ENCODE results near the gene TNS4. TPM values are rescaled to one million over a fixed set of nuclear protein-coding genes. Genes with fewer than 3 reads are reported as not detected.
A peak's percentile ranks its signal among the peaks of the same experiment; 100 is the strongest.

The TNS4 gene
- total and polyA plus RNA-seq, 2 donors (not counting 1 experiment from before 2014, with no cell fraction given): not detected

DNA sequence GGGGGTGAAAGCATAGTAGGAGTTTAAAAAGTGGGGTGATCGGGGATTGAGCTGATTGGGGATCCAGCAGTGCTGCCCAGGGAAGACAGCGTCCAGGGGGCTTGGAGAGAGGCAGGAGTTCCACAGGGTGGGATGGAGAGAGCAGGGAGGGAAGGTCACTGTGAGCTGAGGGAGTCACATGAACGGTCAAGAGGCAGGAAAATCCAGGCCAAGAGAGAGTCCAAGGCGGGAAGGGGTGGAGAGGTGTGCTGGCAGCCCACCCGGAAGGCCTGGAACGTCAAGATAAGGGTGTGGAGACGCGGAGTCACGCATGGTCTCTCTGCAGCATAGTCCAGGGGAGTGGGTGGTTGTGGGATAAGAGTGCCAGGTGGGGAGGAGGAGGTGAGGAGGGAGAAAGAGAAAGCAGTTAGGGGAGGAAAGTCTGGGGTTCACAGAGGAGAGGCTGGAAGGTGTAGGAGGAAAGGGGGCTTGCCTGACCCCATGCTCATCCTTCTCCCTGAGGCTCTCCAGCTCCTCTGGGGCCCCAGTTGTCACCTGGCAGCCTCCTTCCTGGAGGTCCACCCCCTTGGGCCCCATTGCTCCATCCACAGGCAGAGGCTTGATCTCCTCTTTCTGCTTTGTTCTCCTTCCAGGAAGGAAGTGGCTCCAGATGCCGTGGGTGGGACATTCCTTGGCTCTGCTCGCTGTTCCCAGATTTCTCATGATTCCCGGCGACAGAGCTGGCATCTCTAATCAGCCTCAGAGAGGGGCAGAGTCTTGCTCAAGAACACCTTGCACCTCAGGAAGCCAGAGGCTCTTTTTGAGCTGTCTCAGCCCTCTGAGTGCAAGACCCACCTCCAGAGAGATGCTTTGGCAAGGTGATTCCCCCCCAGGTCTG is 35.1 kb upstream of the TNS4 start:
- Mint-ChIP-seq H3K4me3 (no peak overlapping the region), H3K9me3 (ENCODE audit: insufficient read depth) (no peaks in the 10 kb centered on the region), H3K27me3 (no peaks in the 10 kb centered on the region), H3K27ac (peak overlapping the region; percentile 78), H3K4me1 (peaks cover 78% of the 10 kb centered on the region)
- Histone ChIP-seq H3K4me1 (ENCODE audit: control insufficient read depth in 2 of 2, insufficient read depth in 2 of 2, low read length in 2 of 2) (peaks cover 47 to 77% of the 10 kb centered on the region in 2 donors), H4K20me1 (ENCODE audit: control insufficient read depth, insufficient read depth, low read length, poor library complexity, severe bottlenecking) (no peaks in the 10 kb centered on the region), H3K79me2 (ENCODE audit: control insufficient read depth, insufficient read depth, low read length) (no peaks in the 10 kb centered on the region), H3K4me2 (replicated peaks; ENCODE audit: low read depth, low read length, poor library complexity, severe bottlenecking) (no peak overlapping the region), H3K27ac (ENCODE audit: low read length in 2 of 2) (no peak overlapping the region), H3K9me3 (ENCODE audit: control extremely low read depth in 1 of 3, control insufficient read depth in 2 of 3, insufficient read depth in 1 of 3, low read length in 2 of 3) (no peaks in the 10 kb centered on the region), H2AFZ (ENCODE audit: insufficient read depth, low read depth, low read length, poor library complexity, severe bottlenecking) (no peak overlapping the region), H3K4me3 (ENCODE audit: control extremely low read depth in 1 of 5, extremely low read depth in 1 of 5, insufficient read depth in 1 of 5, low read depth in 2 of 5, low read length in 4 of 5) (no peak overlapping the region), H3K27me3 (replicated peaks in 1 of 4; ENCODE audit: control extremely low read depth in 1 of 4, control insufficient read depth in 3 of 4, insufficient read depth in 4 of 4, low read length in 3 of 4) (no peaks in the 10 kb centered on the region), H3K36me3 (replicated peaks in 1 of 2; ENCODE audit: control extremely low read depth in 1 of 2, control insufficient read depth in 1 of 2, extremely low read depth in 1 of 2, insufficient read depth in 2 of 2, low read length in 1 of 2) (no peaks in the 10 kb centered on the region), H3K9ac (ENCODE audit: low read length) (no peak overlapping the region)
- intact Hi-C loops (cut with micrococcal nuclease): no loop called here
- WGBS (ENCODE audit: insufficient coverage): 80% methylated on average over 13 of the region's 13 CpGs
- ChIA-PET CTCF (interaction anchor here (0.9 to 15.0 kb wide), 9 partner anchors 12 to 175 kb away, joined by 3 to 329 read pairs (median 4); partner anchors contain the start of genes GJD3, SMARCE1 and TOP2A), POLR2A (interaction anchor here (1.0 kb wide), 1 partner anchor 79 kb away, joined by 3 read pairs; no protein-coding TSS in a partner anchor)
- ATAC-seq (ENCODE audit: low read depth): no peak
- TF ChIP-seq, protein P1, sequence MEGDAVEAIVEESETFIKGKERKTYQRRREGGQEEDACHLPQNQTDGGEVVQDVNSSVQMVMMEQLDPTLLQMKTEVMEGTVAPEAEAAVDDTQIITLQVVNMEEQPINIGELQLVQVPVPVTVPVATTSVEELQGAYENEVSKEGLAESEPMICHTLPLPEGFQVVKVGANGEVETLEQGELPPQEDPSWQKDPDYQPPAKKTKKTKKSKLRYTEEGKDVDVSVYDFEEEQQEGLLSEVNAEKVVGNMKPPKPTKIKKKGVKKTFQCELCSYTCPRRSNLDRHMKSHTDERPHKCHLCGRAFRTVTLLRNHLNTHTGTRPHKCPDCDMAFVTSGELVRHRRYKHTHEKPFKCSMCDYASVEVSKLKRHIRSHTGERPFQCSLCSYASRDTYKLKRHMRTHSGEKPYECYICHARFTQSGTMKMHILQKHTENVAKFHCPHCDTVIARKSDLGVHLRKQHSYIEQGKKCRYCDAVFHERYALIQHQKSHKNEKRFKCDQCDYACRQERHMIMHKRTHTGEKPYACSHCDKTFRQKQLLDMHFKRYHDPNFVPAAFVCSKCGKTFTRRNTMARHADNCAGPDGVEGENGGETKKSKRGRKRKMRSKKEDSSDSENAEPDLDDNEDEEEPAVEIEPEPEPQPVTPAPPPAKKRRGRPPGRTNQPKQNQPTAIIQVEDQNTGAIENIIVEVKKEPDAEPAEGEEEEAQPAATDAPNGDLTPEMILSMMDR (IDR thresholded peaks at IDR 0.05): no peak
- no peak for TF ChIP-seq EZH2 (IDR thresholded peaks at IDR 0.05; ENCODE audit: borderline replicate concordance, insufficient read depth, low read depth, low read length, poor library complexity, severe bottlenecking)
- no peak for DNase-seq

DNA sequence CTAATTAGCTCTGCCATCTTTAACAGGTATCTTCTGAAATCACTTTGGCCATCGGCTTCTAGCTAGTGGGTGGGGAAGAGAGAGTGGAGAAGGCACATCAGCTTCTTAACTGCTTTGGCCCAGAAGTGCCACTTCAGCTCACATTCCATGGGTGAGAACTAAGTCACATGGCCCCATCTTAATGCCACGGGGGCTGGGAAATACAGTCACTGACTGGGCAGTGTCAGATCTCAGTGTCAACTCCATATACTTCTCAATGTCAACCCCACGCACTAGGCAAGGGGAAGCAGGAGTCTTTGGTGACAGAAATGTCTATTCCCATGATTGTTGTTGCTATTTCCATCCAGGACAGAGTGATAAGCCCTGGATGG is 34.5 kb upstream of the TNS4 start:
- Histone ChIP-seq H3K9ac (ENCODE audit: low read length) (no peak overlapping the region), H3K36me3 (replicated peaks in 1 of 2; ENCODE audit: control extremely low read depth in 1 of 2, control insufficient read depth in 1 of 2, extremely low read depth in 1 of 2, insufficient read depth in 2 of 2, low read length in 1 of 2) (no peaks in the 10 kb centered on the region), H3K79me2 (ENCODE audit: control insufficient read depth, insufficient read depth, low read length) (no peaks in the 10 kb centered on the region), H3K27ac (ENCODE audit: low read length in 2 of 2) (no peak overlapping the region), H4K20me1 (ENCODE audit: control insufficient read depth, insufficient read depth, low read length, poor library complexity, severe bottlenecking) (no peaks in the 10 kb centered on the region), H3K4me3 (ENCODE audit: control extremely low read depth in 1 of 5, extremely low read depth in 1 of 5, insufficient read depth in 1 of 5, low read depth in 2 of 5, low read length in 4 of 5) (no peak overlapping the region), H3K9me3 (ENCODE audit: control extremely low read depth in 1 of 3, control insufficient read depth in 2 of 3, insufficient read depth in 1 of 3, low read length in 2 of 3) (no peaks in the 10 kb centered on the region), H2AFZ (ENCODE audit: insufficient read depth, low read depth, low read length, poor library complexity, severe bottlenecking) (no peak overlapping the region), H3K27me3 (replicated peaks in 1 of 4; ENCODE audit: control extremely low read depth in 1 of 4, control insufficient read depth in 3 of 4, insufficient read depth in 4 of 4, low read length in 3 of 4) (no peaks in the 10 kb centered on the region), H3K4me1 (ENCODE audit: control insufficient read depth in 2 of 2, insufficient read depth in 2 of 2, low read length in 2 of 2) (peaks cover 47 to 77% of the 10 kb centered on the region in 2 donors), H3K4me2 (replicated peaks; ENCODE audit: low read depth, low read length, poor library complexity, severe bottlenecking) (no peak overlapping the region)
- WGBS (ENCODE audit: insufficient coverage): 80% methylated on average over 2 of the region's 3 CpGs
- no peak overlapping the region for H3K4me3 Mint-ChIP-seq
- ATAC-seq (ENCODE audit: low read depth): no peak
- H3K27ac Mint-ChIP-seq: peak overlapping the region; percentile 78
- ChIA-PET CTCF (interaction anchor here (1.1 to 15.0 kb wide), 9 partner anchors 13 to 174 kb away, joined by 3 to 329 read pairs (median 77); partner anchors contain the start of genes GJD3, IGFBP4, SMARCE1 and TOP2A), POLR2A (interaction anchor here (3.1 to 4.9 kb wide), 2 partner anchors 16 to 24 kb away, joined by 11 to 60 read pairs; no protein-coding TSS in a partner anchor)
- peaks cover 78% of the 10 kb centered on the region for H3K4me1 Mint-ChIP-seq
- DNase-seq: no peak
- TF ChIP-seq, protein P1 (IDR thresholded peaks at IDR 0.05): no peak
- no peak for TF ChIP-seq EZH2 (IDR thresholded peaks at IDR 0.05; ENCODE audit: borderline replicate concordance, insufficient read depth, low read depth, low read length, poor library complexity, severe bottlenecking)
- no peaks in the 10 kb centered on the region for H3K27me3 Mint-ChIP-seq
- intact Hi-C loops (cut with micrococcal nuclease): no loop called here
- H3K9me3 Mint-ChIP-seq (ENCODE audit: insufficient read depth): no peaks in the 10 kb centered on the region

Data from B cell (primary cell).